GM23338 (cell line): ENCODE results near the gene DAZAP1. TPM values are rescaled to one million over a fixed set of nuclear protein-coding genes. Genes with fewer than 3 reads are reported as not detected.

Experiments
- ATAC-seq: fragments of 200-7000 bp; cut with Tn5 transposase; 3 replicates; pipeline ENCODE4 v1.9.1; 2020
- DNase-seq: peaks from one replicate; pipeline ENCODE4 v3.0.0-alpha.2; 2015; ENCODE audit warnings: low spot score
- H2AFZ ChIP-seq: fragments of 200-600 bp; sonication (generic); 2 replicates; pipeline ENCODE4 v1.8.0; 2016; ENCODE audit warnings: antibody characterized with exemption, mild to moderate bottlenecking, moderate library complexity
- H3F3A ChIP-seq: fragments of 200-600 bp; sonication (generic); replicated peaks from 2 replicates; pipeline ENCODE4 v1.8.0; 2017; ENCODE audit warnings: antibody characterized with exemption, mixed run types, low read depth
- H3K27ac ChIP-seq: fragments of 200-600 bp; sonication (generic); 2 replicates; pipeline ENCODE4 v1.6.1; 2016; ENCODE audit warnings: low read depth
- H3K27me3 ChIP-seq: fragments of 200-600 bp; sonication (generic); 2 replicates; pipeline ENCODE4 v1.8.0; 2016; ENCODE audit warnings: mild to moderate bottlenecking, mixed run types, moderate library complexity; ENCODE audit not compliant: insufficient read depth
- H3K36me3 ChIP-seq: fragments of 200-600 bp; sonication (generic); 2 replicates; pipeline ENCODE4 v1.8.0; 2016; ENCODE audit warnings: mild to moderate bottlenecking; ENCODE audit not compliant: insufficient read depth
- H3K4me1 ChIP-seq: fragments of 200-600 bp; sonication (generic); 2 replicates; pipeline ENCODE4 v1.8.0; 2016; ENCODE audit warnings: mild to moderate bottlenecking, moderate library complexity; ENCODE audit not compliant: insufficient read depth
- H3K4me2 ChIP-seq: fragments of 200-600 bp; sonication (generic); 2 replicates; pipeline ENCODE4 v1.7.1; 2017; ENCODE audit warnings: mixed run types
- H3K4me3 ChIP-seq: fragments of 200-600 bp; sonication (generic); 2 replicates; pipeline ENCODE4 v1.6.1; 2016; ENCODE audit warnings: mixed run types
- H3K79me2 ChIP-seq: fragments of 200-600 bp; sonication (generic); replicated peaks from 2 replicates; pipeline ENCODE4 v1.8.0; 2017; ENCODE audit warnings: mild to moderate bottlenecking; ENCODE audit not compliant: insufficient read depth
- H3K9me2 ChIP-seq: fragments of 200-600 bp; sonication (generic); 2 replicates; pipeline ENCODE4 v1.8.0; 2017; ENCODE audit not compliant: insufficient read depth
- H4K20me1 ChIP-seq: fragments of 200-600 bp; sonication (generic); replicated peaks from 2 replicates; pipeline ENCODE4 v1.8.0; 2017; ENCODE audit warnings: mild to moderate bottlenecking; ENCODE audit not compliant: insufficient read depth
- H3K27ac Mint-ChIP-seq: 2 replicates; pipeline ENCODE4 v1.8.0; 2020; ENCODE audit warnings: inconsistent platforms, mild to moderate bottlenecking, moderate library complexity, mixed read lengths
- H3K27me3 Mint-ChIP-seq: 3 replicates; pipeline ENCODE4 v1.8.0; 2022; ENCODE audit warnings: low read depth, mild to moderate bottlenecking, moderate library complexity, mixed read lengths, inconsistent platforms; ENCODE audit not compliant: insufficient read depth, poor library complexity
- H3K36me3 Mint-ChIP-seq: 3 replicates; pipeline ENCODE4 v1.8.0; 2021; ENCODE audit warnings: low read depth, mild to moderate bottlenecking, inconsistent platforms, moderate library complexity, mixed read lengths
- H3K4me1 Mint-ChIP-seq: 3 replicates; pipeline ENCODE4 v1.8.0; 2020; ENCODE audit warnings: mild to moderate bottlenecking, inconsistent platforms, mixed read lengths
- H3K4me3 Mint-ChIP-seq: 3 replicates; pipeline ENCODE4 v1.8.0; 2021; ENCODE audit warnings: moderate library complexity, mild to moderate bottlenecking, inconsistent platforms, mixed read lengths
- H3K9me3 Mint-ChIP-seq: 3 replicates; pipeline ENCODE4 v1.8.0; 2020; ENCODE audit warnings: moderate library complexity, mild to moderate bottlenecking, inconsistent platforms, mixed read lengths
- CREB1 ChIP-seq: fragments of 250-450 bp; sonication (Bioruptor Pico); IDR thresholded peaks from 2 replicates; pipeline ENCODE4 v1.5.0; 2020; ENCODE audit warnings: low read depth, mild to moderate bottlenecking, moderate library complexity
- EZH2 ChIP-seq: fragments of 200-600 bp; sonication (generic); IDR thresholded peaks from one replicate; pipeline ENCODE4 v1.8.0; 2017; ENCODE audit warnings: antibody characterized with exemption, mild to moderate bottlenecking, low read depth; ENCODE audit not compliant: unreplicated experiment
- POLR2AphosphoS5 ChIP-seq: IDR thresholded peaks from 2 replicates; pipeline ENCODE4 v1.6.1; 2016; ENCODE audit warnings: antibody characterized with exemption, low read depth
- STAT1 ChIP-seq: IDR thresholded peaks from one replicate; pipeline ENCODE4 v1.6.1; 2016; ENCODE audit warnings: antibody characterized with exemption; ENCODE audit not compliant: unreplicated experiment
- ZNF114 ChIP-seq: fragments of 250-450 bp; sonication (Bioruptor Pico); IDR thresholded peaks from 2 replicates; pipeline ENCODE4 v1.5.0; 2020; ENCODE audit warnings: mild to moderate bottlenecking, moderate library complexity
- ZNF331 ChIP-seq: fragments of 250-450 bp; sonication (Bioruptor Pico); IDR thresholded peaks from 2 replicates; pipeline ENCODE4 v1.5.0; 2020; ENCODE audit warnings: low read depth, mild to moderate bottlenecking, moderate library complexity
- polyA plus RNA-seq: library from polyadenylated mRNA; unstranded; fragments of >200 nt; fragmentation: Nextera tagmentation; extraction: Ambion mirVana; gene quantifications from 2 replicates; pipeline ENCODE4 v1.2.1, GENCODE V29; 2016
- total RNA-seq: library from RNA; depleted of rRNA; stranded (reverse); fragments of >200 nt; shearing (Covaris generic); gene quantifications from 2 replicates; pipeline ENCODE4 v1.2.3, GENCODE V29; 2014
- TF ChIP-seq, protein P1 (sequence below): IDR thresholded peaks from one replicate; pipeline ENCODE4 v1.6.1; 2018; ENCODE audit warnings: antibody characterized with exemption; ENCODE audit not compliant: unreplicated experiment

Gene DAZAP1
- total and polyA plus RNA-seq, 2 experiments from 2014 or later = 44.1 to 194 TPM

DNA sequence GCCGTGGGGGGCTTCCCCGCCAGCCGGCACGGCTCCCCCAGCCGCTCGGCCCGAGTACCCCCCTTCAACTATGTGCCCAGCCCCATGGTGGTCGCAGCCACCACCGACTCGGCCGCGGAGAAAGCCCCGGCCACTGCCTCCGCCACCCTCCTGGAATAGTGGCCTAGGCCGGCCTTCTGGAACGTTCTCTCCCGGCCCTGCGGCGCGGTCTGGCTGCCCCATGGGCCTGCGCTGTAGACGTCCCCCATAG is 62.6 kb downstream of the DAZAP1 start:
- TF ChIP-seq, protein P1, sequence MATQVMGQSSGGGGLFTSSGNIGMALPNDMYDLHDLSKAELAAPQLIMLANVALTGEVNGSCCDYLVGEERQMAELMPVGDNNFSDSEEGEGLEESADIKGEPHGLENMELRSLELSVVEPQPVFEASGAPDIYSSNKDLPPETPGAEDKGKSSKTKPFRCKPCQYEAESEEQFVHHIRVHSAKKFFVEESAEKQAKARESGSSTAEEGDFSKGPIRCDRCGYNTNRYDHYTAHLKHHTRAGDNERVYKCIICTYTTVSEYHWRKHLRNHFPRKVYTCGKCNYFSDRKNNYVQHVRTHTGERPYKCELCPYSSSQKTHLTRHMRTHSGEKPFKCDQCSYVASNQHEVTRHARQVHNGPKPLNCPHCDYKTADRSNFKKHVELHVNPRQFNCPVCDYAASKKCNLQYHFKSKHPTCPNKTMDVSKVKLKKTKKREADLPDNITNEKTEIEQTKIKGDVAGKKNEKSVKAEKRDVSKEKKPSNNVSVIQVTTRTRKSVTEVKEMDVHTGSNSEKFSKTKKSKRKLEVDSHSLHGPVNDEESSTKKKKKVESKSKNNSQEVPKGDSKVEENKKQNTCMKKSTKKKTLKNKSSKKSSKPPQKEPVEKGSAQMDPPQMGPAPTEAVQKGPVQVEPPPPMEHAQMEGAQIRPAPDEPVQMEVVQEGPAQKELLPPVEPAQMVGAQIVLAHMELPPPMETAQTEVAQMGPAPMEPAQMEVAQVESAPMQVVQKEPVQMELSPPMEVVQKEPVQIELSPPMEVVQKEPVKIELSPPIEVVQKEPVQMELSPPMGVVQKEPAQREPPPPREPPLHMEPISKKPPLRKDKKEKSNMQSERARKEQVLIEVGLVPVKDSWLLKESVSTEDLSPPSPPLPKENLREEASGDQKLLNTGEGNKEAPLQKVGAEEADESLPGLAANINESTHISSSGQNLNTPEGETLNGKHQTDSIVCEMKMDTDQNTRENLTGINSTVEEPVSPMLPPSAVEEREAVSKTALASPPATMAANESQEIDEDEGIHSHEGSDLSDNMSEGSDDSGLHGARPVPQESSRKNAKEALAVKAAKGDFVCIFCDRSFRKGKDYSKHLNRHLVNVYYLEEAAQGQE = no peak
- TF ChIP-seq ZNF114 (no peak), POLR2AphosphoS5 (peak; percentile 14; the same call in 1 of the 2 replicates), EZH2 (peak; percentile 5)
- Histone ChIP-seq H3K27me3 (peaks cover 81% of the 10 kb centered on the region), H3K36me3 (no peaks in the 10 kb centered on the region), H3K4me3 (peak overlapping the region; percentile 63), H3K27ac (no peak overlapping the region), H2AFZ (no peak overlapping the region), H3K79me2 (no peaks in the 10 kb centered on the region), H3K4me1 (peaks cover 6% of the 10 kb centered on the region; the same call in 1 of the 2 replicates), H3F3A (peaks cover 21% of the 10 kb centered on the region), H3K9me2 (no peaks in the 10 kb centered on the region), H3K4me2 (peak overlapping the region; percentile 89), H4K20me1 (peaks cover 11% of the 10 kb centered on the region; the same call in 1 of the 2 replicates)
- ATAC-seq (no peak), DNase-seq (no peak)
- H3K4me1 Mint-ChIP-seq = peaks cover 6% of the 10 kb centered on the region; the same call in 2 of the 3 replicates
- no peak overlapping the region for H3K27ac Mint-ChIP-seq
- no peaks in the 10 kb centered on the region; the same call in 2 of the 3 replicates for H3K36me3 Mint-ChIP-seq
- peaks cover 58% of the 10 kb centered on the region for H3K27me3 Mint-ChIP-seq
- peak overlapping the region; percentile 58 for H3K4me3 Mint-ChIP-seq
- H3K9me3 Mint-ChIP-seq = 0 out of 3 replicates have a peak, but pooled peaks cover 3% of the 10 kb centered on the region

DNA sequence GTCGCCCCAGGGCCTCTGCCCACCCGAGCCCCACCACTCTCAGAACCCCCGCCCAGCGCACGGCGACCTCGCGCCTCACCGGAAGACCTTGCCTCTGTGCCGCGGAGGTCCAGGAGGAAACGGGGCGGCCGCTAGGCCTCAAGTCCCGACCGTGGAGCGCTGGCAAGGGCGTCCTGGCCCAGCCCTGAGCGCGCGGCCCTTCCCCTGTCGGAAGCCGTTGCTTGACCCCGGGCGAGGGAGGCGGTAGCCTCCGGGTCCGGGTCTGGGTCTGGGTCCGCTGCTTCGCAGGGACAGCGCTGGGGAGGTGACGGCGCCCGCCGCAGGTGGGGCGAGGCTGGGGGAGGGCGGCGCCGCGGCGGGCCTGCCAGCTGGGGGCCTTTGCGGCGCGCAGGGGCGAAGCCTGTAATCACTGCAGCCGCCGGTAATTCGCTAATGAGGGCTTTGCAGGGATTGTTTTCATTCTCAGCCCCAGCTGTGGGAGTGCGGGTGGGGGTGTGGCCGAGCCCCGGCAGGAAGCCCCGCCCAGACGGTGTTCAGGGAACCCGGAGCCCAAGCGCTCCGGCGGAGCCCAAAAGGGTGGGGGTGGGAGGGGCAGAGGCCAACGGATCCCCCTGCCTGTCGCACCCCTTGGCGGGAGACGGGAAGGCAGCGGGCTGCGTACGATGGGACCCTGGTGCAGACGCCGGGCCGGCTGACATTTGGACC is 63.1 kb downstream of the DAZAP1 start:
- peaks cover 77% of the 10 kb centered on the region for H3K27me3 ChIP-seq
- H3K27ac ChIP-seq = no peak overlapping the region
- Mint-ChIP-seq H3K9me3 (0 out of 3 replicates have a peak, but pooled peaks cover 3% of the 10 kb centered on the region), H3K27me3 (peaks cover 55% of the 10 kb centered on the region), H3K36me3 (no peaks in the 10 kb centered on the region; the same call in 2 of the 3 replicates), H3K4me1 (peaks cover 6% of the 10 kb centered on the region; the same call in 2 of the 3 replicates), H3K27ac (no peak overlapping the region), H3K4me3 (peak overlapping the region; percentile 58)
- peaks cover 11% of the 10 kb centered on the region; the same call in 1 of the 2 replicates for H4K20me1 ChIP-seq
- no peaks in the 10 kb centered on the region for H3K9me2 ChIP-seq
- no peaks in the 10 kb centered on the region for H3K36me3 ChIP-seq
- DNase-seq (peak; percentile 84), ATAC-seq (peak; percentile 28)
- H3K79me2 ChIP-seq = no peaks in the 10 kb centered on the region
- H3F3A ChIP-seq = peaks cover 18% of the 10 kb centered on the region
- peak overlapping the region; percentile 63 for H3K4me3 ChIP-seq
- H2AFZ ChIP-seq = no peak overlapping the region
- H3K4me1 ChIP-seq = peaks cover 6% of the 10 kb centered on the region; the same call in 1 of the 2 replicates
- peak overlapping the region; percentile 89 for H3K4me2 ChIP-seq
- no peak for TF ChIP-seq CREB1
- no peak for TF ChIP-seq STAT1
- TF ChIP-seq, protein P1 = no peak
- no peak for TF ChIP-seq ZNF331
